ENCODE data around the gene PRAC2. TPM values are rescaled to one million over a fixed set of nuclear protein-coding genes. Genes with fewer than 3 reads are reported as not detected.

The PRAC2 gene
- total and polyA plus RNA-seq, 5 experiments from 2014 or later, result not detected

DNA sequence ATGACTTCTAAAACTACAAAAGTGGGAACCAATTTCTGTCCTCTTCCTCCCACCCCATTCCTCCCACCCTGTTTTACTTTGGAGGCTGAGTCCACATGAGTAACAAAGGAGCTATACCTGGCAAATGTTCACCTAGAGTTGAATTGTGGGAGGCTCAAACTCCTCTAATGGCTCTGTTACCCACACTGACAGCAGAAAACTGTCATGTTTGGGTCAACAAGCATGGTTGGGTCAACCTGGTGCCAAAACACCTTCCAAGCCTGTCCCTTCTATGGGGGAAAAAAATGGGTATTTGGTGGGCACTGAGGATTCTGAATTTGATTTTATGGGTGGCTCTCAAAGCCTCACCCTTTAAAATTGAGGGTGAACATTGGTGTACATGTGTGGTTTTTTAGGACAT, 17.6 kb downstream of the PRAC2 start:
- Mint-ChIP-seq H3K4me3 (no peak overlapping the region), H3K27ac (no peak overlapping the region), H3K4me1 (peaks cover 5 to 11% (median 7%) of the 10 kb centered on the region in 4 donors), H3K27me3 (peaks cover 58 to 97% (median 81%) of the 10 kb centered on the region in 5 donors), H3K36me3 (peaks cover 2 to 4% (median 3%) of the 10 kb centered on the region in 3 donors), H3K9me3 (peaks cover 0 to 17% (median 0%) of the 10 kb centered on the region in 9 donors)
- DNase-seq (no peak), ATAC-seq (no peak)
- POLR2A ChIA-PET, result interaction anchor here (0.7 kb wide), 1 partner anchor 130 kb away, joined by 3 read pairs; the partner anchor contains the start of gene HOXB7

- Mint-ChIP-seq H3K9me3 (peaks cover 0 to 14% (median 4%) of the 10 kb centered on the region in 9 donors), H3K4me3 (no peak overlapping the region), H3K4me1 (peaks cover 3 to 10% (median 5%) of the 10 kb centered on the region in 4 donors), H3K27me3 (peaks cover 53 to 91% (median 77%) of the 10 kb centered on the region in 5 donors), H3K36me3 (peaks cover 0 to 9% (median 7%) of the 10 kb centered on the region in 3 donors), H3K27ac (no peak overlapping the region)
- DNase-seq, result no peak
- ATAC-seq, result no peak
- POLR2A ChIA-PET, result no interaction called here
Measured at GRCh38 chr17:48745381-48746275, 22.6 kb downstream of the PRAC2 start.

DNA sequence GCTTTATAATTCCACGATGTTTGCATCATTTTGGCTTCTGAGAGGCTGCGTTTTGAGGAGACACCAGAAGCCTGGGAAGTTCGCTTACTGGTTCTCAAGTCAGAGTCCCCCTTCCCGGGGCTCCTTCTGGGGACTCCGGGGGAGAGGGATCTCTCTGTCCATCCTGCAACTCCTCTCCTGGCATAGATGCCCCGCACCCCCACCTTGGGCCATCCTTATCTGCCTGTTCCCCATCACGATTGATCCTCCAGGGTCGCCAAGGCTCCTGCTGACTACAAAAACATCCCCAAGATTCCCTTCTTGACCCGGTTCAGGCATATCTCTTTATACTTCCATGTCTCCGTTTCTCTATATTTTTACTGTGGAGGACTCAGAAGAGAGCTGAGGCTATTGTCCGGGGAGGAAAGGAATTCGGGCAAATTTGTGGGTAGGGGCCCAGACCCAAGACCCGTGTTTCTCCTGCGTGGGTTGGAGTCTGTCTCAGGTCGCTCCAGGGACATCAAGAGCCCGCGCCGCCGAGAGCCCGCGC, 24.0 kb downstream of the PRAC2 start:
- no peak for DNase-seq
- H3K27me3 Mint-ChIP-seq, result peaks cover 57 to 91% (median 79%) of the 10 kb centered on the region in 5 donors
- H3K36me3 Mint-ChIP-seq, result peaks cover 0 to 9% (median 7%) of the 10 kb centered on the region in 3 donors
- H3K9me3 Mint-ChIP-seq, result peaks cover 0 to 11% (median 2%) of the 10 kb centered on the region in 9 donors
- H3K4me3 Mint-ChIP-seq, result no peak overlapping the region
- POLR2A ChIA-PET, result no interaction called here
- H3K27ac Mint-ChIP-seq, result no peak overlapping the region
- ATAC-seq, result no peak
- peaks cover 4 to 19% (median 10%) of the 10 kb centered on the region in 4 donors for H3K4me1 Mint-ChIP-seq

- Mint-ChIP-seq H3K4me1 (peaks cover 4 to 25% (median 12%) of the 10 kb centered on the region in 4 donors), H3K4me3 (no peak overlapping the region)
- no peak for ATAC-seq
Measured at GRCh38 chr17:48747445-48748363, 24.7 kb downstream of the PRAC2 start.

DNA sequence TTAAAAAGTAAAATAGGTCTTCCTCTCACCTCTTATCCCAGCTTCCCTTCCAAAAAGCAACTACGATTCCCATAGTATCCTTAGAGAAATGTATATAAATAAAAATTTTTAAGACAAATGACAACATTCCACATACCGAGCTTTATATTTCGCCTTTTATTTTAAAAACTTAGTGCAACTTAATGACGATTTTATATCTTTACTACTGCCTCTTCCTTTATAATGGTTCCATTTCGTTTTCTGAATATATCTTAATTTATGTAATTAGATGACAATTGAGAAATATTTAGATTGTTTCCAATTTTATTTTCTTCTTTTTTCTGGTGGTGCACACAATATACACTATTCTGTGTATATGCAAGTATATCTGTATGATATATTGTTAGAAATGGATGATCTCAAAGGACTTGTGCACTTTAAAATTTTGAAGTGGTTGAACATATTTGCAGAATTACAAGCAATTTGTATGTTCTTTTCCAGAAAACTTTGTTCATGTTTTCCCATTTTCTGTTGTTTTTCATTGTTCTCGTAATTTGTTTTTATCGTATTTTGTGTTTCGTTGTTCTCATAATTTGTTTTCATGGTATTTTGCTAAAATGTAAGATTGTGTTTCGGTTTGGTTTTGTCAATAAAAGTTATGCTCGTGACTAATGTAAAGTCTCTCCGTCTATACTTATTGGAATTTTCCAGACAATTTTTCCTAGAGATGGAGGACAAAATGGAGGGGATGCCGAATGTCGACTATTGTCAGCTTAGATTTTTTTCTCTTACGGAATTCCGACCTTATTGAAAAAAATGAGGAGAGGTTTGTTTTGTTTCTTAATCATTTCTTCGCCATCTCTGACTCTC, 26.0 kb downstream of the PRAC2 start:
- DNase-seq (no peak), ATAC-seq (no peak)
- H3K4me3 Mint-ChIP-seq, result no peak overlapping the region
- peaks cover 14 to 37% (median 21%) of the 10 kb centered on the region in 4 donors for H3K4me1 Mint-ChIP-seq
- POLR2A ChIA-PET, result no interaction called here
- H3K9me3 Mint-ChIP-seq, result peaks cover 0 to 11% (median 0%) of the 10 kb centered on the region in 9 donors
- H3K27me3 Mint-ChIP-seq, result peaks cover 53 to 91% (median 78%) of the 10 kb centered on the region in 5 donors
- H3K36me3 Mint-ChIP-seq, result peaks cover 0 to 11% (median 5%) of the 10 kb centered on the region in 3 donors
- no peak overlapping the region for H3K27ac Mint-ChIP-seq

More at GRCh38 chr17:48747445-48748363, 24.7 kb downstream of the PRAC2 start:
- H3K27me3 Mint-ChIP-seq, result peaks cover 54 to 91% (median 76%) of the 10 kb centered on the region in 5 donors
- peaks cover 0 to 9% (median 5%) of the 10 kb centered on the region in 3 donors for H3K36me3 Mint-ChIP-seq
- H3K27ac Mint-ChIP-seq, result peak overlapping the region in 1 of 10 donors; percentile 53
- H3K9me3 Mint-ChIP-seq, result peaks cover 0 to 11% (median 0%) of the 10 kb centered on the region in 9 donors
- DNase-seq, result no peak
- POLR2A ChIA-PET, result no interaction called here

DNA sequence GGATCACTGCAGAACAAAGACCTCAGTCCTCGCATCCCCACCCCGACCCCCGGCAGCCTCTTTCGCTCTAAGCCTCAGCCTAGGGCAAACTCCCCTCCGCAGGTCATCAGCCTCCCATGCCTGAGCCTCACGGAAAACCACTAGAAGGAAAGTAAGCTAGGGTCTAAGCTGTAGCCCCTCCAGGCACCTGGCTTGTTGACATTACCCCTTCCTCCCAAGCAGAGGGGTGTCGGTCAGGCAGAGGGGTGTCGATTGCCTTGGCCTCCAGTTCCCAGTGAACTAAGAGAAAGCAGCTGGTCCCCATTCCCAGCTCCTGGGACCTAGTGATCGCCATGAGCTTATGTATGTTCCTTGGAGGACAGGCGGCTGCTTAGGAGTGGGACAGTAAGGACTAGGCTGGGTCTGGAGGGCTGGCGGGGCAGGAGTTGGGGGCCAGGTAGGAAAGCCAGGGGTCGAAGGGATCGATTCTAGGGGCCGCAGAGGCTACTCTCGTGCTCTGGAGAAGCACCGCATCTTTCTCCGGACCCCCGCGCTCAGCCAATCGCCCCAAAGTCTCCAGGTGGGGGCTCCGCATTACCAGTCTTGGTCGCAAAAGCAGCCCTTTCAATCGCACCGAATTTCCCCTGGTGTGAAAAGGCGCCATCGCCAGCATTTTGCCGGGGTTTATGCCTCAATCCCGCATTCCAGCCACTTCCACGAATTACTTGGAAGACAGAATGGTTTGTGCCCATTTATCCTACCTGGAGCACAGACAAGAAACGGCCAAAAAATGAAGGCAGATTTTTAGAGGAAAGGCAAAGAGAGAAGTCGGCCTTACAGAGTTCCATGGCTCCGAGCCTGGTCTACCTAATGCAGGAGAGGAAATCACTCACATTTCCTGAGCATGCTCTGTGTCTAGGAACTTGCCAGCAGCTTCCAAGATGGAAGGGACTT, 26.9 kb downstream of the PRAC2 start:
- Mint-ChIP-seq H3K9me3 (peaks cover 0 to 14% (median 0%) of the 10 kb centered on the region in 9 donors), H3K36me3 (peaks cover 0 to 11% (median 5%) of the 10 kb centered on the region in 3 donors), H3K27me3 (peaks cover 53 to 91% (median 78%) of the 10 kb centered on the region in 5 donors), H3K27ac (peak overlapping the region in 1 of 10 donors; percentile 34), H3K4me3 (peak overlapping the region in 1 of 10 donors; percentile 10), H3K4me1 (peaks cover 18 to 47% (median 25%) of the 10 kb centered on the region in 4 donors)
- POLR2A ChIA-PET, result interaction anchor here (1.4 kb wide), 1 partner anchor 17 kb away, joined by 3 read pairs; no protein-coding TSS in a partner anchor
- DNase-seq (no peak), ATAC-seq (no peak)

GRCh38 chr17:48751172-48751571, 28.2 kb downstream of the PRAC2 start:
- H3K36me3 Mint-ChIP-seq, result peaks cover 0 to 11% (median 5%) of the 10 kb centered on the region in 3 donors
- no peak overlapping the region for H3K27ac Mint-ChIP-seq
- peak in 1 of 2 donors; percentile 40 for ATAC-seq
- H3K9me3 Mint-ChIP-seq, result peaks cover 0 to 11% (median 0%) of the 10 kb centered on the region in 9 donors
- H3K27me3 Mint-ChIP-seq, result peaks cover 53 to 91% (median 79%) of the 10 kb centered on the region in 5 donors
- H3K4me1 Mint-ChIP-seq, result peaks cover 21 to 50% (median 27%) of the 10 kb centered on the region in 4 donors
- POLR2A ChIA-PET, result interaction anchor here (1.4 kb wide), 1 partner anchor 19 kb away, joined by 3 read pairs; no protein-coding TSS in a partner anchor
- no peak overlapping the region for H3K4me3 Mint-ChIP-seq
- DNase-seq, result no peak

- peaks cover 0 to 11% (median 0%) of the 10 kb centered on the region in 9 donors for H3K9me3 Mint-ChIP-seq
- no peak overlapping the region for H3K4me3 Mint-ChIP-seq
- H3K36me3 Mint-ChIP-seq, result peaks cover 0 to 8% (median 5%) of the 10 kb centered on the region in 3 donors
- DNase-seq (no peak), ATAC-seq (no peak)
- H3K4me1 Mint-ChIP-seq, result peaks cover 21 to 45% (median 24%) of the 10 kb centered on the region in 4 donors
- H3K27me3 Mint-ChIP-seq, result peaks cover 54 to 91% (median 77%) of the 10 kb centered on the region in 5 donors
- H3K27ac Mint-ChIP-seq, result peak overlapping the region in 1 of 10 donors; percentile 7
- POLR2A ChIA-PET, result interaction anchor here (1.4 kb wide), 1 partner anchor 19 kb away, joined by 3 read pairs; no protein-coding TSS in a partner anchor
Measured at GRCh38 chr17:48751733-48752398, 28.9 kb downstream of the PRAC2 start.

DNA sequence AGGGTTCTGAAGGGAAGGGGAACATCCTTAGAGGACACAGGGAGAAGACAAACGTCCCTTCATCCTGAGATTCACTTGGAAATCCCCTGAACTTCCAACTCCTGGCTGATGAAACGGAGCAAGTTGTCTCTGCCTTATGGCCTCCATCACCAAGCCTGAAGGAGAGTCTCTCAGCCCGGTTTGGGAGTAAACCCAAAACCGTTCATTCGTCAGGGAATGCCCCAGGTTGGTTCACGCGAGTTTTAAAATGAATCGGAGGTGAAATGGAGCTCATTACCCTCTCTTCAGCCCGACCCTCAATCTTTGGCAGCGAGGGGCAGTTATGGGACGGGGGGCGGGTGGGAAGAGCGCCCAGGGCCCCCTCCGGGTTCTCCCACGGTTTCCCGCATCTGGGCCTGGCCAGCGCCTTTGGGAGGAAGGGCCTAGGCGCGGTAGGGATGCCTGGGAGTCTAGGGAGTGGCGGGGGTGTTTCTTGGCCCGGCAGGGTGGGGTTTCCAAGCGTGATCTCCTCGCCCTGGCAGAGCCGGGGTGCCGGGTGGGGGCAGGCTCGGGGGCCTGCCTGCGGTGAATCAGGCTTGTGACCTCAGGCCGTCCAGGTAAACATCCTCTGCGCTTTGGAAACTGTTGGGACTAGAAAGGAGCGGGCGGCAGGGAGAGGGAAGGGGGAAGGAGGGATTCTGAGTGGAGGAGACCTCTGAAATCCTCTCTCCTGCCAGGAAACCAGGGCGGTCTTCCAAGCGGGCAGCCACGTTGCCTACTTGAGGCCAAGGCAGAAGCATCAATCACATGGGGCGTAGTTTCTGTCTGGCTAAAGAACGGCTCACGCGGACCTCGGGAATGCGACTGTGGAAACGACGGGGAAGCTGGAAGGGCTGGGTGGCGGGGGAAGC, 29.7 kb downstream of the PRAC2 start:
- H3K27ac Mint-ChIP-seq, result peak overlapping the region in 1 of 10 donors; percentile 29
- ATAC-seq, result no peak
- no peak overlapping the region for H3K4me3 Mint-ChIP-seq
- peaks cover 55 to 89% (median 79%) of the 10 kb centered on the region in 5 donors for H3K27me3 Mint-ChIP-seq
- peaks cover 0 to 6% (median 5%) of the 10 kb centered on the region in 3 donors for H3K36me3 Mint-ChIP-seq
- no peak for DNase-seq
- peaks cover 19 to 40% (median 24%) of the 10 kb centered on the region in 4 donors for H3K4me1 Mint-ChIP-seq
- H3K9me3 Mint-ChIP-seq, result peaks cover 0 to 11% (median 0%) of the 10 kb centered on the region in 9 donors
- POLR2A ChIA-PET, result no interaction called here

All from naive thymus-derived CD8-positive, alpha-beta T cell (primary cell).